GM12864 (cell line): Measurements from ENCODE around the gene DMGDH.

Source experiments
- DNase-seq: peaks from one replicate; pipeline ENCODE4 v3.0.0-alpha.2; 2011; ENCODE audit warnings: low read depth
- H3K4me3 ChIP-seq: 2 replicates; pipeline ENCODE4 v1.5.1; 2011; ENCODE audit warnings: mild to moderate bottlenecking, low read depth, low read length, control low read depth
- TF ChIP-seq, protein P1 (sequence below): IDR thresholded peaks from 2 replicates; pipeline ENCODE4 v1.5.1; 2011; ENCODE audit warnings: low read depth, mild to moderate bottlenecking, moderate library complexity, low read length, control low read depth, inconsistent platforms; ENCODE audit errors: missing control alignments

The DMGDH gene

DNA sequence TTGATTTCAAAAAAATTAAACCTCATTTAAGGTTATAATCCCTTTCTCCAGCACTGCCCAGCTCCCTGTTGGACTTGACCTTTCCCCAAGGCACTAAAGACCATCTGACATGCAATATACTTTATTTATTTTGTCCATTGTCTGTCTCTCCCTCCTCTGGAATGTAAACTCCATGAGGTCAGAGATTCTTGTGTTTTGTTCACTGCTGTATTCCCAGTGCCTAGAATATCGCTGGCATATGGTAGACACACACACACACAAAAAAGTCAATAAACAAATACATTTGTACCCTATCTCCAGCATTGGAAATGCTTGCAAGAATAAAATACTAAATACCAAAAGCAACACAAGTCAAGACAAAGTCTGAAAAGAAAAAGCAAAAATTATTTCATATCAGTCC, 67.1 kb downstream of the DMGDH start:
- no peak for DNase-seq
- TF ChIP-seq, protein P1, sequence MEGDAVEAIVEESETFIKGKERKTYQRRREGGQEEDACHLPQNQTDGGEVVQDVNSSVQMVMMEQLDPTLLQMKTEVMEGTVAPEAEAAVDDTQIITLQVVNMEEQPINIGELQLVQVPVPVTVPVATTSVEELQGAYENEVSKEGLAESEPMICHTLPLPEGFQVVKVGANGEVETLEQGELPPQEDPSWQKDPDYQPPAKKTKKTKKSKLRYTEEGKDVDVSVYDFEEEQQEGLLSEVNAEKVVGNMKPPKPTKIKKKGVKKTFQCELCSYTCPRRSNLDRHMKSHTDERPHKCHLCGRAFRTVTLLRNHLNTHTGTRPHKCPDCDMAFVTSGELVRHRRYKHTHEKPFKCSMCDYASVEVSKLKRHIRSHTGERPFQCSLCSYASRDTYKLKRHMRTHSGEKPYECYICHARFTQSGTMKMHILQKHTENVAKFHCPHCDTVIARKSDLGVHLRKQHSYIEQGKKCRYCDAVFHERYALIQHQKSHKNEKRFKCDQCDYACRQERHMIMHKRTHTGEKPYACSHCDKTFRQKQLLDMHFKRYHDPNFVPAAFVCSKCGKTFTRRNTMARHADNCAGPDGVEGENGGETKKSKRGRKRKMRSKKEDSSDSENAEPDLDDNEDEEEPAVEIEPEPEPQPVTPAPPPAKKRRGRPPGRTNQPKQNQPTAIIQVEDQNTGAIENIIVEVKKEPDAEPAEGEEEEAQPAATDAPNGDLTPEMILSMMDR: no peak
- no peak overlapping the region for H3K4me3 ChIP-seq

DNA sequence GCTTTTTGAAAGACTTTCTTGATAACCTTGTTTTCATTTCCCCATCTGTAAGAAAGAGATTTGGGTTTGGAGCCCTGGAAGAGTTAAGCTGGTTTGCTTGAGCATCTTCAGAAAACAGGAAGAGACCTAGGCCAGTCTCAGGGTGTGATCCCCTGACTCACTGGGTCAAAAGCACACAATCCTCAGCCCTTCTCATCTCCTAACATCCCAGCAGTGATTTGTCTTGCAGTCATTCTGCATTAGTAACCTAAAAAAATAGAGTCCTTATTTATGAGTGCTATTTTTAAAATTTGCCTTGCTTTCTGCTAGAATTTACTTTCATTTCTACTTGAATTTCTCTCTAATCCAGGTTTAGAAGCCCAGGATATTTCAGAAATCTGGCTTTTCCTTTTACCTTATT, 68.0 kb downstream of the DMGDH start:
- no peak overlapping the region for H3K4me3 ChIP-seq
- TF ChIP-seq, protein P1: no peak
- no peak for DNase-seq

DNA sequence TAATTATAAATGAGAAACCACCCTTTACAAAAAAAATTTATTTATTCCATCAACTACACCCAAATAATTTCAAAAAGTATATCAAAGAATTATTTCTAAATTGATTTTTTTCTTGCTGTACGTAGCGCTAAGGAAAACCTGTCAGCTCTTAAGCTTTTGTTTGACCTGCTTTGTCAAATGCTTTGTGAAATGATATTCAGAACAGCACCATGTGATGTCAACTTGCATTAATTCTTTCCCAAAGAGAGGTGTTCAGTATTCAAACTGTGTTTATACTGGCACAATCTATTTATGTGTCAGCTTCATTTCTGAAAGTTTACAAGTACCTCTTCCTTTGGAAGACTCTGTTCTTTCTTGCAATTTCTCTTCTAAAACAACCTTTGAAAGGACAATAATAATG, 72.4 kb downstream of the DMGDH start:
- TF ChIP-seq, protein P1: no peak
- H3K4me3 ChIP-seq: no peak overlapping the region
- DNase-seq: no peak

GRCh38 chr5:78995521-78996007, 73.9 kb downstream of the DMGDH start:
- H3K4me3 ChIP-seq: no peak overlapping the region
- TF ChIP-seq, protein P1: no peak
- no peak for DNase-seq

DNA sequence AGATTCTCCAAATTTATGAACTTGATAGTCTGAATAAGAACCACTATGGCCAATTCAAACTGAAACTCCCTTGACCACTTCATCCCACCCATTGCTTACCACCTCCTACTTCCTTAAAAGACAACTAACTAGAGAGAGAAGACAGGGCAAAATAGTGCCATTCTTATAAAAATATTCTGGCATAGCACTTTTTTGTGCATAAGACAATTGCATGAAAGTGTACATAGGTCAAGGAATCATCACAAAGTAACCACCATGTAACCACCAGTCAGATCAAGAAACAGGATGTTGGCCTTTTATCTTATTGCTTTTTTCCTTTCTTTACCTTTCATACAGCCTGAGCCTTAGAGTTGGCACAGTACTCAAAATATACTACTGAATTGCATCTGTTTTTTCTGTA, 76.3 kb downstream of the DMGDH start:
- no peak for DNase-seq
- no peak overlapping the region for H3K4me3 ChIP-seq

DNA sequence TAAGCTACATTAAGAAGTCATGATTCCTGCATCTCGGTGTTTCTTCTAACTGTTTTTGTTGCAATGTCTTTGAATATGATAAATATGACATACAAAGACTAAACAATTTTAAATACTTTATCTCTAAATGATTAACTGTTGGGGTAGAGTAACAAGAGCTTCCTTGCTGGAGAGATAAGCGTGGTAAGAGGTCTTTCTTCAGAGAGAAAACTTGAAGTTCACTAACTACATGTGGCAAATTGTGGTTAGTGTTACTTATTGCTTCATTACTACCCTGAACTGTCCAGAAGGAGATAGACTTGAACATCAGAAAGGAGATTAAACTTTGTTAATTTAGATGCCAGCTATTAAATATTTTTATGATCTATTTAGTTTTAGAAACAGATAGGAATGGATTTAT, 77.3 kb downstream of the DMGDH start:
- DNase-seq: no peak
- no peak overlapping the region for H3K4me3 ChIP-seq
- TF ChIP-seq, protein P1: no peak

More for the DNA sequence above, 76.3 kb downstream of the DMGDH start:
- TF ChIP-seq, protein P1: no peak

DNA sequence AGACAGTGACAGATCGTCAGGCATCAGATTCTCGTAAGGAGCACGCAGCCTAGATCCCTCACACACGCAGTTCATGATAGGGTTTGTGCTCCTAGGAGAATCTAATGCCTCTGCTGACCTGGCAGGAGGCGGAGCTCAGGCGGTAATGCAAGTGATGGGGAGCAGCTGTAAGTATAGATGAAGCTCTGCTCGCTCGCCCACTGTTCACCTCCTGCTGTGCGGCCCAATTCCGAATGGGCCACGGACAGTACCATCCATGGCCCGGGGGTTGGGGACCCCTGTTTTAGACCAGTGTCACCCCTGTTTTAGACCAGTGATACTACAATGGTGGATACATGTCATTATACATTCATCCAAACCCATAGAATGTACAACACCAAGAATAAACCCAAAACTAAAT, 80.4 kb downstream of the DMGDH start:
- no peak for DNase-seq
- no peak overlapping the region for H3K4me3 ChIP-seq
- TF ChIP-seq, protein P1: no peak
